HepG2 (cell line): ENCODE results near the gene RPS19BP1. TPM values are rescaled to one million over a fixed set of nuclear protein-coding genes. Genes with fewer than 3 reads are reported as not detected.

Experiments
- ADNP ChIP-seq: sonication (generic); formaldehyde crosslinking; IDR thresholded peaks from 2 replicates; pipeline ENCODE4 v1.4.0; 2020; ENCODE audit warnings: missing genetic modification reagents
- ARNT ChIP-seq: fragments of 450-650 bp; IDR thresholded peaks from 2 replicates; pipeline ENCODE4 v1.6.1; 2017
- DMAP1 ChIP-seq: IDR thresholded peaks from 2 replicates; pipeline ENCODE4 v1.6.1; 2016
- ESRRA ChIP-seq: sonication (generic); formaldehyde crosslinking; IDR thresholded peaks from 2 replicates; pipeline ENCODE4 v1.5.1; 2020; ENCODE audit warnings: mild to moderate bottlenecking, low read depth, missing genetic modification reagents
- HES4 ChIP-seq: sonication (generic); formaldehyde crosslinking; IDR thresholded peaks from 2 replicates; pipeline ENCODE4 v1.9.0; 2021; ENCODE audit warnings: mild to moderate bottlenecking, missing genetic modification reagents, borderline replicate concordance
- HHEX ChIP-seq: IDR thresholded peaks from 2 replicates; pipeline ENCODE4 v1.6.1; 2016; ENCODE audit warnings: control low read depth
- MIER3 ChIP-seq: IDR thresholded peaks from 2 replicates; pipeline ENCODE4 v1.6.1; 2016; ENCODE audit warnings: missing compliant biosample characterization, borderline replicate concordance
- ONECUT2 ChIP-seq: sonication (generic); formaldehyde crosslinking; IDR thresholded peaks from 2 replicates; pipeline ENCODE4 v1.4.0; 2020; ENCODE audit warnings: missing genetic modification reagents
- REPIN1 ChIP-seq: sonication (generic); formaldehyde crosslinking; IDR thresholded peaks from 2 replicates; pipeline ENCODE4 v1.8.0; 2022; ENCODE audit warnings: missing genetic modification reagents, low read depth, mild to moderate bottlenecking, borderline replicate concordance
- SIX1 ChIP-seq: sonication (generic); formaldehyde crosslinking; IDR thresholded peaks from 2 replicates; pipeline ENCODE4 v1.4.0; 2020; ENCODE audit warnings: missing genetic modification reagents, borderline replicate concordance
- THAP11 ChIP-seq: IDR thresholded peaks from 2 replicates; pipeline ENCODE4 v1.6.1; 2016; ENCODE audit warnings: missing biosample characterization, missing genetic modification reagents
- TP53 ChIP-seq: sonication (generic); formaldehyde crosslinking; conservative IDR thresholded peaks from 2 replicates; pipeline ENCODE4 v1.4.0; 2020; ENCODE audit warnings: missing genetic modification reagents
- TRIM24 ChIP-seq: sonication (generic); formaldehyde crosslinking; IDR thresholded peaks from 2 replicates; pipeline ENCODE4 v1.8.0; 2022; ENCODE audit warnings: mild to moderate bottlenecking, missing genetic modification reagents
- ZBTB3 ChIP-seq: sonication (generic); formaldehyde crosslinking; IDR thresholded peaks from 2 replicates; pipeline ENCODE4 v1.4.0; 2020; ENCODE audit warnings: low read depth, mild to moderate bottlenecking, moderate library complexity, missing genetic modification reagents, borderline replicate concordance
- ZMAT3 ChIP-seq: sonication (generic); formaldehyde crosslinking; conservative IDR thresholded peaks from 2 replicates; pipeline ENCODE4 v1.7.0; 2021; ENCODE audit warnings: missing genetic modification reagents
- ZMYM4 ChIP-seq: sonication (generic); formaldehyde crosslinking; IDR thresholded peaks from 2 replicates; pipeline ENCODE4 v1.8.1; 2023; ENCODE audit warnings: mild to moderate bottlenecking, missing genetic modification reagents
- ZNF136 ChIP-seq: sonication (generic); formaldehyde crosslinking; IDR thresholded peaks from 2 replicates; pipeline ENCODE4 v1.8.1; 2022; ENCODE audit warnings: low read depth, mild to moderate bottlenecking, moderate library complexity, missing genetic modification reagents
- ZNF335 ChIP-seq: sonication (generic); formaldehyde crosslinking; IDR thresholded peaks from 2 replicates; pipeline ENCODE4 v1.4.0; 2020; ENCODE audit warnings: missing genetic modification reagents
- ZNF496 ChIP-seq: sonication (generic); formaldehyde crosslinking; IDR thresholded peaks from 2 replicates; pipeline ENCODE4 v1.8.1; 2023; ENCODE audit warnings: mild to moderate bottlenecking, moderate library complexity, missing genetic modification reagents; ENCODE audit not compliant: insufficient replicate concordance
- polyA plus RNA-seq, 8 experiments: library from polyadenylated mRNA; depleted of rRNA in 3 of 8; stranded (reverse) in 7 of 8; unstranded in 1 of 8; fragments of >200 nt; fragmentation: Illumina TruSeq in 4 of 8; extraction: Trizol in 4 of 8; gene quantifications; 2 replicates each; pipeline versions ENCODE4 v1.2.1 to v1.2.3, GENCODE V29; 2011 to 2016; ENCODE audit warnings: low read depth in 4 of 8, missing spikeins in 1 of 8, mixed read lengths in 1 of 8; ENCODE audit not compliant: insufficient read depth in 1 of 8
- total RNA-seq, 5 experiments: library from RNA; depleted of rRNA; stranded (reverse); fragments of >200 nt; fragmentation: Illumina TruSeq; extraction: Trizol; gene quantifications; 2 replicates each; pipeline ENCODE4 v1.2.3, GENCODE V29; 2016; ENCODE audit warnings: low read depth in 1 of 5
- TF ChIP-seq, protein P1 (sequence below): sonication (generic); formaldehyde crosslinking; IDR thresholded peaks from 2 replicates; pipeline ENCODE4 v1.8.0; 2022; ENCODE audit warnings: low read depth, missing genetic modification reagents
- TF ChIP-seq, protein P2 (sequence below): sonication (generic); formaldehyde crosslinking; IDR thresholded peaks from 2 replicates; pipeline ENCODE4 v1.4.0; 2020; ENCODE audit warnings: missing genetic modification reagents, borderline replicate concordance
- TF ChIP-seq, protein P3 (sequence below): sonication (generic); formaldehyde crosslinking; IDR thresholded peaks from 2 replicates; pipeline ENCODE4 v1.4.0; 2020; ENCODE audit warnings: low read depth, mild to moderate bottlenecking, missing genetic modification reagents
- TF ChIP-seq, protein P4 (sequence below): sonication (generic); formaldehyde crosslinking; IDR thresholded peaks from 2 replicates; pipeline ENCODE4 v1.8.0; 2022; ENCODE audit warnings: mild to moderate bottlenecking, missing genetic modification reagents, moderate library complexity
- TF ChIP-seq, protein P5 (sequence below): sonication (generic); formaldehyde crosslinking; IDR thresholded peaks from 2 replicates; pipeline ENCODE4 v1.4.0; 2020; ENCODE audit warnings: mild to moderate bottlenecking, missing genetic modification reagents
- TF ChIP-seq, protein P6 (sequence below): sonication (generic); formaldehyde crosslinking; IDR thresholded peaks from 2 replicates; pipeline ENCODE4 v1.4.0; 2020; ENCODE audit warnings: mild to moderate bottlenecking, missing genetic modification reagents

RPS19BP1 gene
- total and polyA plus RNA-seq, 2 of the 13 experiments (the other 11 are each of a cell fraction or from before 2014, with no cell fraction given), result 44.3 to 81.3 TPM

DNA sequence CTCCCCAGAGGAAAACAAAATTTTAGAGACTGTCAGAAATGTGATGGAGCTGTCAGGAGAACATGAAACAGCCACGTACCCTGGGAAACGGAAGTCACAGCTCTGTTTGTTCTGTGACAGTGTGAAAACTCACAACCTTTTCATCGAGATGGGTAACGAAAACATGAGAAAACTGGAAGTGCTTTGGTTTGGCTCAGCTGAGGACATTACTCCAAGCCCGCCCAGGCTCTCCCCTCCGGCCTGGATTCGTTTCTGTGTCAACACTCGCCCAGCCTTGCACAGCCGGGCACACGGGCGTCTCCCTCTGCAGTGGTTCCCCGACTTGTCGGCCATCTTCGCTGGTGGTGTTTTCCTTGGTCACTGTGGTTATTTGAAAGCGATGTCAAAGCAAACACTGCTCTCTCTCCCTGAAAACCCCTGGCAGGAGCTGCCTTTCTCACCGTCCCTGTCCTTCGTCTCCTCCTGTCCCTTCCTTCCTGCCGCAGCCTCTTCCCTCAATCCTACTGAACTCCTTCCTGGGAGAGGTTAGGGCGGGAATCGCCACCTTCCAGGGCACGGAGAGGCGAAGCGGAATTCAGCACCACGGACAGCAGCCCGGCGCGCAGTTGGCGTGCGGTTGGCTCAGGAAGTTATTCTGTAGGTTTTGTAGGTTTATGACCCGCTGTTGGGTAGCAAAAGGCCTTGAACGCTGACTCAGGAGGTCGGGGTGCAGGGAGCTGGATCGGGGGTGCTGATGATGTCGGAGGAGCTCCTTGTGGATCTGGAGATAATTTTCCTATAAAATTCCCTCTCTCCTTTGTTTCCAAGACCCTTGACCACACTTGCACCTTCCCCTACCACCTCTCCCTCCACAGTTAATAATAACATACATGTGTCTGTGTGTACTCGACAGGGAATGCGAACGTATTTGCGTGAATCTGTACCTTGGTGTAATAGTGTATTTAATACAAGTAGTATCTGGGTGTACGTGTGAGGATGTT is 13.1 kb upstream of the RPS19BP1 start (continued):
- TF ChIP-seq ZNF136 (CRISPR knock-in tag) (peak; percentile 54; the same call in 1 of the 2 replicates), ZNF335 (CRISPR knock-in tag) (peak; percentile 80; the same call in 1 of the 2 replicates), TP53 (CRISPR knock-in tag) (0 out of 2 replicates have a peak, but pooled peaks have one; percentile 64), ONECUT2 (CRISPR knock-in tag) (peak; percentile 58; the same call in 1 of the 2 replicates), THAP11 (CRISPR knock-in tag) (peak; percentile 61), ADNP (CRISPR knock-in tag) (no peak), ZMYM4 (CRISPR knock-in tag) (peak; percentile 49; the same call in 1 of the 2 replicates), TRIM24 (CRISPR knock-in tag) (no peak), REPIN1 (CRISPR knock-in tag) (peak; percentile 62; the same call in 1 of the 2 replicates), ARNT (no peak), MIER3 (CRISPR knock-in tag) (peak; percentile 90; the same call in 1 of the 2 replicates), HES4 (CRISPR knock-in tag) (peak; percentile 84), DMAP1 (no peak), ZMAT3 (CRISPR knock-in tag) (peak; percentile 84; the same call in 1 of the 2 replicates), ESRRA (CRISPR knock-in tag) (no peak), ZBTB3 (CRISPR knock-in tag) (0 out of 2 replicates have a peak, but pooled peaks have one; percentile 64), ZNF496 (CRISPR knock-in tag) (no peak), SIX1 (CRISPR knock-in tag) (peak; percentile 41; the same call in 1 of the 2 replicates), HHEX (CRISPR knock-in tag) (0 out of 2 replicates have a peak, but pooled peaks have one; percentile 22)
- TF ChIP-seq, protein P1, sequence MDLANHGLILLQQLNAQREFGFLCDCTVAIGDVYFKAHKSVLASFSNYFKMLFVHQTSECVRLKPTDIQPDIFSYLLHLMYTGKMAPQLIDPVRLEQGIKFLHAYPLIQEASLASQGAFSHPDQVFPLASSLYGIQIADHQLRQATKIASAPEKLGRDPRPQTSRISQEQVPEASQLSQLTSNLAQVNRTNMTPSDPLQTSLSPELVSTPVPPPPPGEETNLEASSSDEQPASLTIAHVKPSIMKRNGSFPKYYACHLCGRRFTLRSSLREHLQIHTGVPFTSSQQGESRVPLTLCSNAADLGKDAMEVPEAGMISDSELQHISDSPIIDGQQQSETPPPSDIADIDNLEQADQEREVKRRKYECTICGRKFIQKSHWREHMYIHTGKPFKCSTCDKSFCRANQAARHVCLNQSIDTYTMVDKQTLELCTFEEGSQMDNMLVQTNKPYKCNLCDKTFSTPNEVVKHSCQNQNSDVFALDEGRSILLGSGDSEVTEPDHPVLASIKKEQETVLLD, result peak; percentile 36; the same call in 1 of the 2 replicates
- TF ChIP-seq, protein P2, sequence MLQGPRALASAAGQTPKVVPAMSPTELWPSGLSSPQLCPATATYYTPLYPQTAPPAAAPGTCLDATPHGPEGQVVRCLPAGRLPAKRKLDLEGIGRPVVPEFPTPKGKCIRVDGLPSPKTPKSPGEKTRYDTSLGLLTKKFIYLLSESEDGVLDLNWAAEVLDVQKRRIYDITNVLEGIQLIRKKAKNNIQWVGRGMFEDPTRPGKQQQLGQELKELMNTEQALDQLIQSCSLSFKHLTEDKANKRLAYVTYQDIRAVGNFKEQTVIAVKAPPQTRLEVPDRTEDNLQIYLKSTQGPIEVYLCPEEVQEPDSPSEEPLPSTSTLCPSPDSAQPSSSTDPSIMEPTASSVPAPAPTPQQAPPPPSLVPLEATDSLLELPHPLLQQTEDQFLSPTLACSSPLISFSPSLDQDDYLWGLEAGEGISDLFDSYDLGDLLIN (CRISPR knock-in tag), result peak; percentile 76; the same call in 1 of the 2 replicates
- TF ChIP-seq, protein P3, sequence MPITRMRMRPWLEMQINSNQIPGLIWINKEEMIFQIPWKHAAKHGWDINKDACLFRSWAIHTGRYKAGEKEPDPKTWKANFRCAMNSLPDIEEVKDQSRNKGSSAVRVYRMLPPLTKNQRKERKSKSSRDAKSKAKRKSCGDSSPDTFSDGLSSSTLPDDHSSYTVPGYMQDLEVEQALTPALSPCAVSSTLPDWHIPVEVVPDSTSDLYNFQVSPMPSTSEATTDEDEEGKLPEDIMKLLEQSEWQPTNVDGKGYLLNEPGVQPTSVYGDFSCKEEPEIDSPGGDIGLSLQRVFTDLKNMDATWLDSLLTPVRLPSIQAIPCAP (CRISPR knock-in tag), result no peak
- TF ChIP-seq, protein P4, sequence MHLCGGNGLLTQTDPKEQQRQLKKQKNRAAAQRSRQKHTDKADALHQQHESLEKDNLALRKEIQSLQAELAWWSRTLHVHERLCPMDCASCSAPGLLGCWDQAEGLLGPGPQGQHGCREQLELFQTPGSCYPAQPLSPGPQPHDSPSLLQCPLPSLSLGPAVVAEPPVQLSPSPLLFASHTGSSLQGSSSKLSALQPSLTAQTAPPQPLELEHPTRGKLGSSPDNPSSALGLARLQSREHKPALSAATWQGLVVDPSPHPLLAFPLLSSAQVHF, result no peak
- TF ChIP-seq, protein P5, sequence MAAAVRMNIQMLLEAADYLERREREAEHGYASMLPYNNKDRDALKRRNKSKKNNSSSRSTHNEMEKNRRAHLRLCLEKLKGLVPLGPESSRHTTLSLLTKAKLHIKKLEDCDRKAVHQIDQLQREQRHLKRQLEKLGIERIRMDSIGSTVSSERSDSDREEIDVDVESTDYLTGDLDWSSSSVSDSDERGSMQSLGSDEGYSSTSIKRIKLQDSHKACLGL (CRISPR knock-in tag), result peak; percentile 62; the same call in 1 of the 2 replicates
- TF ChIP-seq, protein P6, sequence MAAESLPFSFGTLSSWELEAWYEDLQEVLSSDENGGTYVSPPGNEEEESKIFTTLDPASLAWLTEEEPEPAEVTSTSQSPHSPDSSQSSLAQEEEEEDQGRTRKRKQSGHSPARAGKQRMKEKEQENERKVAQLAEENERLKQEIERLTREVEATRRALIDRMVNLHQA (CRISPR knock-in tag), result no peak
